Suprapubic skin (tissue), 4 donors: ENCODE measurements around the gene NPTXR. TPM values are rescaled to one million over a fixed set of nuclear protein-coding genes. Genes with fewer than 3 reads are reported as not detected.

Experiments used
- DNase-seq, 2 donors: peaks; one replicate each; pipeline ENCODE4 v3.0.0-alpha.2; 2019; ENCODE audit warnings: low spot score in 2 of 2
- H3K27ac ChIP-seq: fragments of 200-600 bp; sonication (generic); one replicate; pipeline ENCODE4 v1.5.1; 2019
- H3K27me3 ChIP-seq: fragments of 200-600 bp; sonication (generic); one replicate; pipeline ENCODE4 v1.5.1; 2019
- H3K36me3 ChIP-seq: fragments of 200-600 bp; sonication (generic); one replicate; pipeline ENCODE4 v1.5.1; 2019
- H3K4me1 ChIP-seq: fragments of 200-600 bp; sonication (generic); one replicate; pipeline ENCODE4 v1.5.1; 2019
- H3K4me3 ChIP-seq: fragments of 200-600 bp; sonication (generic); one replicate; pipeline ENCODE4 v1.5.1; 2019; ENCODE audit warnings: mild to moderate bottlenecking
- H3K9me3 ChIP-seq: fragments of 200-600 bp; sonication (generic); one replicate; pipeline ENCODE4 v1.5.1; 2019
- CTCF ChIP-seq, 2 donors: fragments of 200-600 bp in 1 of 2; fragments of 450-650 bp in 1 of 2; sonication (generic) in 1 of 2; IDR thresholded peaks; one replicate each; pipeline ENCODE4 v1.5.1; 2016 to 2019; ENCODE audit warnings: antibody characterized with exemption in 2 of 2, mild to moderate bottlenecking in 1 of 2, moderate library complexity in 1 of 2
- EP300 ChIP-seq: sonication (generic); formaldehyde crosslinking; IDR thresholded peaks from one replicate; pipeline ENCODE4 v1.6.1; 2017; ENCODE audit warnings: antibody characterized with exemption
- POLR2A ChIP-seq, 2 donors: fragments of 450-650 bp; IDR thresholded peaks; one replicate each; pipeline ENCODE4 v1.6.1; 2017; ENCODE audit warnings: antibody characterized with exemption in 2 of 2, mild to moderate bottlenecking in 2 of 2, moderate library complexity in 2 of 2
- POLR2AphosphoS5 ChIP-seq, 3 donors: sonication (generic); formaldehyde crosslinking; IDR thresholded peaks; one replicate each; pipeline ENCODE4 v1.6.1; 2017; ENCODE audit warnings: antibody characterized with exemption in 3 of 3
- WGBS: methylation state at CpG from one replicate; pipeline ENCODE4 v1.1.5; 2018; 5-methylcytosine and 5-hydroxymethylcytosine counted together
- total RNA-seq, 4 donors: library from RNA; depleted of rRNA; stranded (reverse); fragments of >200 nt; gene quantifications; one replicate each; pipeline ENCODE4 v1.1.0, GENCODE V29; 2016

The NPTXR gene
- total RNA-seq, 4 donors from 2014 or later: 1.0 to 2.4 (median 2.1) TPM

DNA sequence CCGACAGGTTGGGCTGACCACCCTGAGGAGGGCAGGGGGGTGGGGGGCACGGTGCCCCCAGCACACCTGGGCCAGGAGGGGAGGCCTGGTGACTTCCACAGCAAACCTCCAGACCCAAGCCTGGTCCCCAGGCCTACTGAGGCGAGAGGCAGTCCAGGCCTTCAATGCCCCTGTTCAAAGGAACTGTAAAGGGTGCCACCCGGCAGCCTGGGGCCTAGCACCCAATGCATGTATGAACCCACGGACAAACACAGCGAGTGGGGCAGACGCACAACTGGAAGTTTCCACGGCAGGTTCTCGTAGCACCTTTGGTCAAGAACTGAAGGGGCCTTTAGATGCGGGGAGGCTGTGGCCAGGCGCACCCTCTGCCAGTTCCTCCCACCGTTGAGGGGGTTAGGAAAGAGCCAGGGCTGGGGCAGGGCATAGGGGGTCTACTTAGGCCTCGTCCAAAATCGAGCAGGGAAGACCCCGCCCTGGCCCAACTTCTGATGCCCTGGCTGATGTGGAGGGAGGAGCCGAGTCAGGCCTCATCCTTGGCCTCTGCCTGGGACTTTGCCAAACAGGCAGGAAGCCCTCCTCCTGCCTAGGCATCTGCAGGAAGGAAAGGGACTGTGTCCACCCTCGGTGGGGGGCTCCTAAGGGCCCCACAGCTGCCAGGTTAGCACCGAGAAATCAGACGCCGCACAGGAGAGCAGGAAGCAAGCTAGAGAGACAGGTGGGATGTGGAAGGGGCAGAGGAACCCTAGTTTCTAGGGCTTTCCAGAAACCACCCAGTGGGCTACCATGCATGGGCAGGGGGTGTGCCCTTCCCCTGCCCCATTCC lies 21.6 kb upstream of the NPTXR start:
- Histone ChIP-seq H3K4me3 (peak overlapping the region; percentile 17), H3K36me3 (peaks cover 16% of the 10 kb centered on the region), H3K27me3 (no peaks in the 10 kb centered on the region), H3K4me1 (peaks cover 51% of the 10 kb centered on the region), H3K9me3 (no peaks in the 10 kb centered on the region), H3K27ac (peak overlapping the region; percentile 62)
- WGBS: 82% methylated on average over 17 of the region's 20 CpGs
- TF ChIP-seq CTCF (IDR thresholded peaks at IDR 0.05): no peak
- no peak for TF ChIP-seq EP300
- TF ChIP-seq POLR2AphosphoS5 (IDR thresholded peaks at IDR 0.05): no peak
- no peak for TF ChIP-seq POLR2A (IDR thresholded peaks at IDR 0.05)
- DNase-seq: peak in 1 of 2 donors; percentile 62

GRCh38 chr22:38864361-38865191 lies 20.7 kb upstream of the NPTXR start:
- peak overlapping the region; percentile 62 for H3K27ac ChIP-seq
- no peaks in the 10 kb centered on the region for H3K9me3 ChIP-seq
- no peak for TF ChIP-seq CTCF (IDR thresholded peaks at IDR 0.05)
- no peak for TF ChIP-seq EP300
- TF ChIP-seq POLR2A (IDR thresholded peaks at IDR 0.05): no peak
- TF ChIP-seq POLR2AphosphoS5 (IDR thresholded peaks at IDR 0.05): no peak
- H3K27me3 ChIP-seq: no peaks in the 10 kb centered on the region
- peaks cover 16% of the 10 kb centered on the region for H3K36me3 ChIP-seq
- peak in 1 of 2 donors; percentile 64 for DNase-seq
- H3K4me1 ChIP-seq: peaks cover 42% of the 10 kb centered on the region
- WGBS: 43% methylated on average over 11 of the region's 24 CpGs
- peak overlapping the region; percentile 17 for H3K4me3 ChIP-seq

DNA sequence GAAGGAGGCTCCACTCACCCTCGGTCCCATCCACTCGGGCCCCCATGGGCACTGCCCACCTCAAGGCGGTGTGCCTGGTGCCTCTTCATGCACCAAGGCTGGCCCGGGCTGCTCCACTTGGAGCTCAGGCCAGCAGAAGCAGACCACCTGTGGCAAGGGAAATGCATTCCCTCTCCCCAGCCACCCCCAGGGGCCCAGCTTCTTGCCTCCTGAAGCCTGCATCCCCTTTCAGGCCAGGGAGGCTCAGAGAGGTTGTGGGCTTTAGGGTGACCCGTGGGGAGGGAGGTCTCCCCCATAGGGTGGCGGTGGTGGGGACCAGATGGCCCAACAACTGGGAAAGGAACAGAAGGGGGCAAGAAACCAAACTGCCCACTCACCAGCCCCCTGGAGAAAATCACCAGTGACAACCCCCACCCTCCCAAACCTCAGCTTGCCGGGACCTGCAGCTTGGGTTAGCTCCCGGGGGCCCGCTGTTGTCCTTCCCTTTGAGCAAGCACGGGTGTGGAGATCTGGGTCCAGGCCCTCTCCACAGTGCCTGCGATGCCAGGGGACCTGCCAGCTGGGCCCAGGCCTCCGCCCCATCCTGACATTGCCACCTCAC lies 19.8 kb upstream of the NPTXR start:
- Histone ChIP-seq H3K27me3 (no peaks in the 10 kb centered on the region), H3K4me1 (peaks cover 33% of the 10 kb centered on the region), H3K36me3 (peaks cover 16% of the 10 kb centered on the region), H3K27ac (no peak overlapping the region), H3K4me3 (no peak overlapping the region), H3K9me3 (no peaks in the 10 kb centered on the region)
- no peak for TF ChIP-seq POLR2AphosphoS5 (IDR thresholded peaks at IDR 0.05)
- no peak for TF ChIP-seq POLR2A (IDR thresholded peaks at IDR 0.05)
- TF ChIP-seq CTCF (IDR thresholded peaks at IDR 0.05): no peak
- no peak for TF ChIP-seq EP300
- 75% methylated on average over 11 of the region's 12 CpGs for WGBS
- peak in 1 of 2 donors; percentile 56 for DNase-seq

GRCh38 chr22:38862375-38863329 lies 18.8 kb upstream of the NPTXR start:
- no peak overlapping the region for H3K4me3 ChIP-seq
- WGBS: 68% methylated on average over 13 of the region's 14 CpGs
- no peak overlapping the region for H3K27ac ChIP-seq
- TF ChIP-seq POLR2A (IDR thresholded peaks at IDR 0.05) (no peak), CTCF (IDR thresholded peaks at IDR 0.05) (no peak), POLR2AphosphoS5 (IDR thresholded peaks at IDR 0.05) (no peak), EP300 (no peak)
- H3K4me1 ChIP-seq: peaks cover 32% of the 10 kb centered on the region
- DNase-seq: no peak
- H3K36me3 ChIP-seq: peaks cover 16% of the 10 kb centered on the region
- no peaks in the 10 kb centered on the region for H3K27me3 ChIP-seq
- no peaks in the 10 kb centered on the region for H3K9me3 ChIP-seq
